ENCODE measurements around the gene ALDOB.

The ALDOB gene

DNA sequence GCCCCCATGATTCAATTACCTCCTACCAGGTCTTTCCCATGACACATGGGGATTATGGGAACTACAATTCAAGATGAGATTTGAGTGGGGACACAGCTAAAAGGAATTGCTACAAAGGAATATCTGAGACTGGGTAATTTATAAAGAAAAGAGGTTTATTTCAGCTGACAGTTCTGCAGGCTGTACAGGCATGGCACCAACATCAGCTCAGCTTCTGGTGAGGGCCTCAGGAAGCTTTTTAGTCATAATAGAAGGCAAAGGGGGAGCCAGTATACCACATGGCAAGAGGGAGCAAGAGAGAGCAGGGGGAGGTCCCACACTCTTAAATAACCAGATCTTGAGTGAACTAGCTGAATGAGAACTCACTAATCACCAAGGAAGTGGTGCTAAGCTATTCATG lies 11.2 kb upstream of the ALDOB start:
- no peak for ATAC-seq (ENCODE audit: low read depth)
- DNase-seq (ENCODE audit: low spot score in 2 of 2), result no peak
- H3K9me3 Mint-ChIP-seq, result peaks cover 2% of the 10 kb centered on the region
- H3K36me3 Mint-ChIP-seq, result no peaks in the 10 kb centered on the region
- H3K27ac Mint-ChIP-seq, result no peak overlapping the region
- peaks cover 8% of the 10 kb centered on the region for H3K4me1 Mint-ChIP-seq
- peaks cover 18% of the 10 kb centered on the region for H3K27me3 Mint-ChIP-seq
- no peak overlapping the region for H3K4me3 Mint-ChIP-seq

DNA sequence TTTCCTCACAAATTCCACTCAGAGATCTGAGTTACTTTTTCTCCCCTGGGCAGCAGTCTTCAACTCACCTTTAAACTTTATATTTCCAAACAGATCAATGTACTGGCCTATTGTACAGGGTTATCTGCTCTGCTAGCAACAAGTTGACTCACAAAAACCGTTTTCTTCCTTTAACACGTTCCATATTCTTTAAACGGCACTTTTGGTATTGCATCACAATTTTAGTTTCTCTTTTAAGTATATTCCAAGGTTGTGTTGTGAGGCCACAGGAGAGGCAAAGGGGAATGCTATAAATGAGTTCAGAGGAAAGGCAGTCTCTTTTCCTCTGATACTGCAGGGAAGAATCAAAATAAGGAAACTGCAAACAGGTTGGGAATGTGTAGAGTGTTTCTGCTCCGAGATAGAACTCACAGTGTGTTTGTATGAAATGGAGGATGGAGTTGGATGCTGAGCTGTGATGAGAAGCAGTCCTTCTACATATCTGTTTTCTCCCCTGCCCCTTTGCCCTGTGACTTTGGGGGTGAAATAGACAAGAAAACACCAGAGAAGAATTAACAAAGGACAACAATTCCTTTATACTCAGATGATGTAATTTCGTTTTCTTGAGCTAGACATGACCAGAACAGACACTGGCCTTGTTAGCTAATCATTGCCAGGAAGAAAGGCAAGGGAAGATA lies 9.9 kb upstream of the ALDOB start:
- ATAC-seq (ENCODE audit: low read depth) (no peak), DNase-seq (ENCODE audit: low spot score in 2 of 2) (no peak)
- Mint-ChIP-seq H3K4me1 (peaks cover 8% of the 10 kb centered on the region), H3K36me3 (no peaks in the 10 kb centered on the region), H3K4me3 (no peak overlapping the region), H3K27ac (no peak overlapping the region), H3K9me3 (no peaks in the 10 kb centered on the region), H3K27me3 (peaks cover 18% of the 10 kb centered on the region)

DNA sequence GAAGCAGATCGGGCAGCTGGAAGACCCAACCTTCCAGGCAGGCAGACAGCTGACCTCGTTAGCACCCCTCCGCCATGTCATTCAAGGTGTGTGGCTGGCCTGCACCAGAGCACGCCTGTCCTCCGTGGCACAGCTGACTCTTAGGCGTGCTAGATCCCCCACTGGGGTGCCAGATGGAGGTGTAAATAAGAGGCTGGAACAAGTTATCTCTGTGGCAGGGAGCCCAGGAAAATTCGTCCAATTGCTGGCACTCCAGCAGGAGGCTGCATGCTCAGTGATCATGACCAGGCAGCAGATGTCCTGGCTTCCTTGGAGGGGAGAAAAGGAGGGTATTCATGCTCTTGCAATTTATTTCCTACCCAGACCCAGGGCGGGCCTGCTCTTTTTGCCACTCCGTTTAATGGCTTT lies 7.8 kb upstream of the ALDOB start:
- Mint-ChIP-seq H3K4me1 (no peaks in the 10 kb centered on the region), H3K36me3 (no peaks in the 10 kb centered on the region), H3K27me3 (peaks cover 15% of the 10 kb centered on the region), H3K9me3 (no peaks in the 10 kb centered on the region), H3K4me3 (no peak overlapping the region), H3K27ac (no peak overlapping the region)
- DNase-seq (ENCODE audit: low spot score in 2 of 2), result no peak
- ATAC-seq (ENCODE audit: low read depth), result no peak

DNA sequence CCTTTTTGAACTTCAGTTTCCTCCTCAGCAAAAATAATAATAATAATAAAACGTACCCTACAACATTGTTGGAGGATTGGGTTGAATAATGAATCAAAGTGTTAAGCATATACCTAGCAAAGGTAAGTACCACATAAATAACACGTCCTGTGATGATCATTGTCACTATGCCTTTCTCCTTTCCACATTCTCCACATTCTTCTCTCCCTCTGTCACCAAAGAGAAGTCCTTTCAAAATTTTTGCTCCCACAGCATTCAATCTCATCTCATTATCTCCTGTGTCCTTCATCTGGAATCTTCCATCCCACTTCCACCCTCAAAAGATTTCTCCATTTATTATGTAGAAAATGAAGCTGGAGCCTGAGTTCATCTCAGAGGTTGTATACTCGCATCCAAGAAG lies 7.2 kb upstream of the ALDOB start:
- H3K27me3 Mint-ChIP-seq, result peaks cover 15% of the 10 kb centered on the region
- ATAC-seq (ENCODE audit: low read depth) (no peak), DNase-seq (ENCODE audit: low spot score in 2 of 2) (no peak)
- no peak overlapping the region for H3K27ac Mint-ChIP-seq
- no peak overlapping the region for H3K4me3 Mint-ChIP-seq
- H3K4me1 Mint-ChIP-seq, result no peaks in the 10 kb centered on the region
- no peaks in the 10 kb centered on the region for H3K9me3 Mint-ChIP-seq
- H3K36me3 Mint-ChIP-seq, result no peaks in the 10 kb centered on the region

DNA sequence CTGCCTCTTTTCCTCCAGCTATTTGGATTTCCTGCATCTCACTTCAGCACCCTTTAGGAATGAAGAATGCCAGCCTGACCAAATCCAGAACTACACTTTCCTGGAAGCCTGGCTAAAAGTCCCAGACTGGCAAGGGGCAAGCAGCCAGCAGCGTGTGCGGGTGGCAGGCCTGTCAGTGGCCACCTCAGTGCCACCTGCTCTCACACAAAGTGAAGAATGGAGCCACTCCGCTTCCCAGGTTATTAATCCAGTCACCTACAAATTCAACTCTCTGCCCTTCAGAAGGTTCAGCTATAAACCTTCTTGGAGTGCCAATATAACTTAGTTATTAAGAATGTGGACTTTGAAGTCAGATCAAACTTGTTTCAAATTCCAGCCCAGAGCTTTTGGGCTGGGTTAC lies 6.7 kb upstream of the ALDOB start:
- Mint-ChIP-seq H3K36me3 (no peaks in the 10 kb centered on the region), H3K4me3 (no peak overlapping the region), H3K27ac (no peak overlapping the region), H3K4me1 (no peaks in the 10 kb centered on the region), H3K27me3 (peaks cover 16% of the 10 kb centered on the region), H3K9me3 (no peaks in the 10 kb centered on the region)
- DNase-seq (ENCODE audit: low spot score in 2 of 2) (no peak), ATAC-seq (ENCODE audit: low read depth) (no peak)

DNA sequence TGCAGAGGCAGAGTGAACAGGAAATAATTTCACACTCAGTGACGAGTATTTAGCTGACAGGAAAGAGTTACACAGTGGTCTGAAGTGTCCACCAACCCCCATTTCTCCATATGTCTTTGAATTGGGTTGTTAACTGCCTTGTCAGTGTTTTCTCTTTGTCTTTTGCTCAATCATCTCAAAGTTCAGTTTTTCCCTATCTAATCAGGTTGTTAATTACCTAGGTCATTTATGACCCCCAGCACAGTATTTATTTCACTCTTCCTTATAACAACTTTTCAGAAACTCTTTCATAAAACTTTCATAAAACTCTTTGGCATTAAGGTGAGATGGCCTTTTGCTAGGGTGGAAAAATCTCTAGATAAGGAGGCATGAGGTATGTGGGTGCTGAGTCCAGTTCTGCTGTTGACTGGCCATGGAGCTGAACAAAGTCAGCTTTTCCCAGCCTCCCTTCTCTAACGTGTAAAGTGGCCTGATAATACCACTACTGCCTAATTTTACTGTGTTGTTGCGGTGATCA lies 5.2 kb upstream of the ALDOB start:
- Mint-ChIP-seq H3K27me3 (peaks cover 23% of the 10 kb centered on the region), H3K4me3 (no peak overlapping the region), H3K4me1 (no peaks in the 10 kb centered on the region), H3K36me3 (no peaks in the 10 kb centered on the region), H3K27ac (no peak overlapping the region), H3K9me3 (no peaks in the 10 kb centered on the region)
- no peak for ATAC-seq (ENCODE audit: low read depth)
- DNase-seq (ENCODE audit: low spot score in 2 of 2), result no peak

DNA sequence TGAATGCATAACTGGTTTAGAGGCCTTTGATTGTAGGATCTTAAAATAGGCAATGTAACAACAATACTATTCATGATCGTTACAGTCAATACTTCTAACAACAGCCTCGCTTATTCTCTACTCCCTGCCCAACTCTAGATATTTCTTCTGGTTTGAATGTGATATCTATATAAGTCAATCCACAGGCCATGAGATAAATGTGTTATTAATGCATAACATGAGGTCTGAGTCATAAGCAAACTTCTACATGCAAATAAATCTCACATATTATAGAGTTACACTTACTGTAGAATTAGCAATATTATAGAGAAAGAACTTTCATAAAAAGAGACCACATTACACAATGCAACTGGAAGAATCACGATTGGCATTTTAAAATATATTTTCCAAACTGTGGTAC lies 2.9 kb upstream of the ALDOB start:
- peaks cover 18% of the 10 kb centered on the region for H3K27me3 Mint-ChIP-seq
- ATAC-seq (ENCODE audit: low read depth) (no peak), DNase-seq (ENCODE audit: low spot score in 2 of 2) (no peak)
- H3K36me3 Mint-ChIP-seq, result no peaks in the 10 kb centered on the region
- H3K27ac Mint-ChIP-seq, result no peak overlapping the region
- no peak overlapping the region for H3K4me3 Mint-ChIP-seq
- H3K4me1 Mint-ChIP-seq, result peaks cover 8% of the 10 kb centered on the region
- H3K9me3 Mint-ChIP-seq, result no peaks in the 10 kb centered on the region

DNA sequence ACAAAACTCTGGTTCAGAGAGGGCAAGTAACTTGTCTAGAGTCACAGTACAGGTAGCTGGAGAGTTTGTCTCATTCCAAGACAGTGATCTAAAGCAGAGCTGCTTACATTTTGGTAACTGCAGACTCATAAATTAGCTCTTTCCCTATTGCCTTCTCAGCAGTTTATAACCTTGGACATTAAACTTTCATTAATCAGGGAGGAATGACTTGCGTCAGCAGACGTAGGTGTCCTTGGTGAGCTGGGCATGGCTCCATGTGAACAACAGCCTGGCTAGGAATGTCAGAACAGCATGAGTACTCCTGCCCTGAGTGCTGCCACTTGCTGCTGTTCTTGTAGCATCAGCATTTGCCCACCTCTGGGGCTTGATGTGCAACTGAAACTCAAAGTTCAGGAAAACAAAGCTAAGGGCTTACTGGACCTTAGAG lies 2.2 kb upstream of the ALDOB start:
- no peak overlapping the region for H3K4me3 Mint-ChIP-seq
- H3K36me3 Mint-ChIP-seq, result no peaks in the 10 kb centered on the region
- no peak for DNase-seq (ENCODE audit: low spot score in 2 of 2)
- no peaks in the 10 kb centered on the region for H3K9me3 Mint-ChIP-seq
- H3K4me1 Mint-ChIP-seq, result peaks cover 8% of the 10 kb centered on the region
- no peak overlapping the region for H3K27ac Mint-ChIP-seq
- peaks cover 13% of the 10 kb centered on the region for H3K27me3 Mint-ChIP-seq
- ATAC-seq (ENCODE audit: low read depth), result no peak

DNA sequence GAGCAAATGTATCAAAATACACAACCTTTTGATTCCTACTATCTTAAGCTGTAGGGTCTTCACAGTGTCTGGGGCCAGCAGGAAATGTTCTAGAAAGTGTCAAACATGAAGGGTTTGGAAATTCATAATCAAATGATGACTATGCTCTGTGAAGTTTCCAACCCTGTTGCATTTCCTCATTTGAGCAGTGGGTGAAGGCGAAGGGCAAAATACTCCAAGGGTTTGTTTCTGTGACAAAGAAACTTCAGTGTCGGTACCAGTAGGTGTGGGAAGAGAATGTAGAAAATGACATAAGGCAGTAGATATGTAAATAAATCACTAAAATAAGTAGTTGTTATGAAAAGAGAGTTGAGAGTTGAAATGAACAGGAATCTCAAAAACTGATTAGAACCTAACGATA lies 576 bp downstream of the ALDOB start:
- DNase-seq (ENCODE audit: low spot score in 2 of 2), result no peak
- no peak overlapping the region for H3K27ac Mint-ChIP-seq
- ATAC-seq (ENCODE audit: low read depth), result no peak

DNA sequence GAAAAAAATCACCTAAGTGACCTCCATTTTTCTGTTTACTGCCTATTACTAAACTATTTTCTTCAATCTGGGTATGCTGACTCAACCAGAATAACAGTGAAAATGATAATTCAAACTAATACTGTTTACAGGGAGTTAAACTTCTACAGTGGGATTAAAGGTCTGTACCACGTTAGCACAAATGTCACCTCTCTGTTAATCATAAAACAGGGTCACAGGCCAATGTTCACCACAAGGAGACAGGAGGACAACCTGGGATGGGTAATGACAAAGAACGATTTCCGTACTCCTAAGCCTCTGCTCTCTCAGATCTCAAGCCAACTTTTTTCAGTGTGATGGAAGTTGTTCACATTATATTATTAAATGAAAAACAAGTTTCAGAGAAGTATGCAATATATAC lies 2.3 kb downstream of the ALDOB start:
- peaks cover 4% of the 10 kb centered on the region for H3K9me3 Mint-ChIP-seq
- H3K4me1 Mint-ChIP-seq, result peaks cover 11% of the 10 kb centered on the region
- H3K36me3 Mint-ChIP-seq, result no peaks in the 10 kb centered on the region
- no peak overlapping the region for H3K27ac Mint-ChIP-seq
- no peak overlapping the region for H3K4me3 Mint-ChIP-seq
- ATAC-seq (ENCODE audit: low read depth) (no peak), DNase-seq (ENCODE audit: low spot score in 2 of 2) (no peak)
- H3K27me3 Mint-ChIP-seq, result peaks cover 10% of the 10 kb centered on the region

More for the DNA sequence above, 576 bp downstream of the ALDOB start:
- Mint-ChIP-seq H3K9me3 (peaks cover 1% of the 10 kb centered on the region), H3K4me3 (no peak overlapping the region), H3K27me3 (peaks cover 10% of the 10 kb centered on the region), H3K36me3 (no peaks in the 10 kb centered on the region), H3K4me1 (peaks cover 8% of the 10 kb centered on the region)

DNA sequence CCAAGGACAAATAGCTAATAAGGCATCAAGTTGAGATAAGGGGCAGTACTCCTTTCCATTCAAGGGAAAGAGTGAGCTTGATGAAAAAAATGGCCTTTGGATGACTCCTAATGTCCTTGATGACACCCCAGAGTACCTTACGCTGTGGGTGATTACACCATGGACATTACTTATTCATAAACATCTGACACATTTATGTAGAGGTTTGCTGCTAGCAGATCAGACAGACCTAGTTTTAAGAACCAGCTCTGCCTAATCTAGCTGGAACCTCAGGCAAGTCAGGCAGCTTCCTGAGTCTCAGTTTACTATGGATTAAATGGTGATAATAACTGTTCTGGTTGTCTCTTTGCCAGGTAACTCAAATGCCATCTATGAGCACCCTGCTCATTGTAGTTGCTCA lies 2.8 kb downstream of the ALDOB start:
- Mint-ChIP-seq H3K27me3 (peaks cover 10% of the 10 kb centered on the region), H3K27ac (no peak overlapping the region), H3K9me3 (peaks cover 4% of the 10 kb centered on the region), H3K4me3 (no peak overlapping the region), H3K36me3 (no peaks in the 10 kb centered on the region), H3K4me1 (peaks cover 14% of the 10 kb centered on the region)
- ATAC-seq (ENCODE audit: low read depth) (no peak), DNase-seq (ENCODE audit: low spot score in 2 of 2) (no peak)

DNA sequence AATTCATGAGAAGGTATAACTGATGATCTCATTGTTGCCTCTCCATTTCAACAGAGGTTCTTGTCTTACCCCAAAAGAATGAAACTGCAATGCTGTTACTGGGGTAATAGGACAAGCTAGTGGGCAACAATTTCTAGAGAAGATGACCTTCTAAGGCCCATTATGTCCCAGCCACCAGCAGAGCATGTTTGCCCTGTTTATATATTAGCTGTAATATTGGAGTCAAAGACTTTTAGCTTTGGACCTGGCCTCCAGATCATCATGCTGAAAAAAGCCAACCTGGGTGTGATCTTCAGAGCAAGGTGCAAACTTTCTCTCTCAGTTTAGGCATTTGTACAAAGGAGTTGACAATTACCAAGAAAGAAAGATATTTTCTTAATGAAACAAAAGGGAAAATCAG lies 3.4 kb downstream of the ALDOB start:
- H3K4me1 Mint-ChIP-seq, result peaks cover 17% of the 10 kb centered on the region
- peaks cover 4% of the 10 kb centered on the region for H3K9me3 Mint-ChIP-seq
- H3K4me3 Mint-ChIP-seq, result no peak overlapping the region
- ATAC-seq (ENCODE audit: low read depth) (no peak), DNase-seq (ENCODE audit: low spot score in 2 of 2) (no peak)
- no peaks in the 10 kb centered on the region for H3K36me3 Mint-ChIP-seq
- H3K27me3 Mint-ChIP-seq, result peaks cover 8% of the 10 kb centered on the region
- H3K27ac Mint-ChIP-seq, result no peak overlapping the region

DNA sequence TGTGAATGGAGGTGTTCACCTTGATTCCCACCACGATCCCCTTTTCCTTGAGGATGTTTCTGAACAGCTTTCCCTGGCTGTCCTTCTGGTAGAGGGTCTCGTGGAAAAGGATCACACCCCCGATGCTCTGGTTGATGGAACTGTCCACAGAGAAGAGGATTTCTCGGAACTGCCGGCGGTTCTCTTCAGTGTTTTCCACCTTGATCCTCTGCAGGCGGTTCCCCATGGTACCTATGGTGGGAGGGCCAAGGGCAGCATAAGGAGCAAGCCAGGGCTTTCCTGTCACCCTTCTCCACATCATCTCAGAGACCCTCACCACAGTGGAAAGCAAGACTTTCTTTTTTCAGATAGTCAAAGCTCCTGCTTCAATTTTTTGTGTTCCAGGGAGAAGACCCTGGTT lies 5.8 kb downstream of the ALDOB start:
- DNase-seq (ENCODE audit: low spot score in 2 of 2) (no peak), ATAC-seq (ENCODE audit: low read depth) (no peak)
- H3K36me3 Mint-ChIP-seq, result no peaks in the 10 kb centered on the region
- H3K27ac Mint-ChIP-seq, result no peak overlapping the region
- H3K4me1 Mint-ChIP-seq, result peaks cover 11% of the 10 kb centered on the region
- no peak overlapping the region for H3K4me3 Mint-ChIP-seq
- H3K9me3 Mint-ChIP-seq, result peaks cover 4% of the 10 kb centered on the region
- H3K27me3 Mint-ChIP-seq, result no peaks in the 10 kb centered on the region

DNA sequence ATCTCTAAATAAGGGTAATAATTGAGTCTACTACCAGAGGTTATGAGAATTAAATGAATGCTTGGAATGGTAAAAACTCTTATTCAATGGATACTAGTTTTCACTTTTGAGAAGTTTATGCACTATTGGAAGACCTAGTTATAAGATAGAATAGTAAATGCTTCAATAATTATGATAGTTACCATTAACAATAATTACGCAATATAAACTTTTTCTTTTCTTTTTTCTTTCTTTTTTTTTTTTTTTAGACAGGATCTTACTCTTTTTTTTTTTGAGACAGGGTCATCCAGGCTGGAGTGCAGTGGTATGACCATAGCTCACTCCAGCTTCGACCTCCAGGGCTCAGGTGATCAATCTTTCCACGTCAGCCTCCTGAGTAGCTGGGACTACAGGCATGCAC lies 6.7 kb downstream of the ALDOB start:
- Mint-ChIP-seq H3K27me3 (no peaks in the 10 kb centered on the region), H3K4me3 (no peak overlapping the region), H3K4me1 (peaks cover 9% of the 10 kb centered on the region), H3K9me3 (peaks cover 5% of the 10 kb centered on the region), H3K36me3 (no peaks in the 10 kb centered on the region), H3K27ac (peak overlapping the region; percentile 88)
- DNase-seq (ENCODE audit: low spot score in 2 of 2), result no peak
- ATAC-seq (ENCODE audit: low read depth), result no peak

DNA sequence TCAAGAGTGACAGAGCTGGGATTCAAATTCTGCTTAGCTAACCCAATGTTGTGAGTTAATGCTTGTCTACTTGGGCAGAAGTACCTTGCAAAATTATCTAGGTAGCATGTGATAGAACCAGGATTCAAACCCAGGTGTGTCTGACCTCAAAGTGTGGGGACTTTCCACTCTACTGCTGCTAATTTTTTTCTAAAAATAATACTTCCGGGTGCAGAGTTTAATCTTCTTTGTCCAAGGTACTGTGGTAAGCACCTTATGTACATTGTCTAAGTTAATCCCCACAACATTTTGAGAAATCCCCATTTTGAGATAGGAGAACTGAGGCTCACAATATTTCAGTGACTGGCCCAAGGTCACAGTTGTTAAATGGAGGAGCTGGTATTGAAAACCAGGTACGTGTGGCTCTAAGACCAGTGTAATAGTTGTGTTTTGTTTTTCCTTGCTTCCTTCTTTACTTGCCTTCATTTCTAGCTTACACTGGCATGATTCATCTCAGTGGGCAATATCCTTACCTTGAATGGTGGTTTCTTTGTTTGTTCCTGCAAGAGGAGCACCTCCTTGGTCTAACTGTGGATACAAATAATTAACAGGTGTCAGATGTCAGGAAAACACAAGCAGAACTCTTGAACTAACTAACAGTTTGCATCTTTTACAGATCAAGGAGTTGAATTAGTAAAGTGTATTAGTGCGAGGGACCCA lies 7.5 kb downstream of the ALDOB start:
- ATAC-seq (ENCODE audit: low read depth) (peak; percentile 88), DNase-seq (ENCODE audit: low spot score in 2 of 2) (peak in 1 of 2 donors; percentile 17)
- Mint-ChIP-seq H3K4me3 (no peak overlapping the region), H3K4me1 (peaks cover 9% of the 10 kb centered on the region), H3K9me3 (peaks cover 8% of the 10 kb centered on the region), H3K36me3 (peaks cover 5% of the 10 kb centered on the region), H3K27me3 (no peaks in the 10 kb centered on the region), H3K27ac (peak overlapping the region; percentile 88)
